ENCODE results near the gene KLHL14.

- TF ChIP-seq CTCF (IDR thresholded peaks at IDR 0.05), result no peak
- no peak for TF ChIP-seq POLR2A (IDR thresholded peaks at IDR 0.05)
These were observed 9.5 kb downstream of the KLHL14 start for GRCh38 chr18:32763293-32763692.

Data from body of pancreas (tissue), 4 donors.